Mucosa of descending colon (tissue), 3 donors: ENCODE data around the gene PGM2. TPM values are rescaled to one million over a fixed set of nuclear protein-coding genes. Genes with fewer than 3 reads are reported as not detected.

Experiments
- ATAC-seq: fragments of 200-7000 bp; cut with Tn5 transposase; one replicate; pipeline ENCODE4 v1.9.1; 2020; ENCODE audit warnings: mild to moderate bottlenecking, moderate library complexity
- DNase-seq, 3 donors: peaks; one replicate each; pipeline ENCODE4 v3.0.0-alpha.2; 2020
- H3K36me3 ChIP-seq: fragments of 200-600 bp; one replicate; pipeline ENCODE4 v1.8.0; 2021; ENCODE audit warnings: low read depth, mild to moderate bottlenecking
- H3K4me1 ChIP-seq: fragments of 200-600 bp; one replicate; pipeline ENCODE4 v1.8.0; 2021; ENCODE audit warnings: low read depth, mild to moderate bottlenecking
- H3K4me3 ChIP-seq: fragments of 200-600 bp; one replicate; pipeline ENCODE4 v1.8.0; 2021; ENCODE audit warnings: mild to moderate bottlenecking
- H3K9me3 ChIP-seq: fragments of 200-600 bp; one replicate; pipeline ENCODE4 v1.8.0; 2021; ENCODE audit warnings: mild to moderate bottlenecking
- CTCF ChIP-seq: fragments of 200-600 bp; IDR thresholded peaks from one replicate; pipeline ENCODE4 v1.8.0; 2022; ENCODE audit warnings: antibody characterized with exemption, mild to moderate bottlenecking
- intact Hi-C, 2 donors: fragments of 100-400 bp; cut with DNase I in 1 of 2; cut with micrococcal nuclease in 1 of 2; formaldehyde crosslinking; loops; one replicate each; pipeline versions ENCODE4 v1.11.0 to v1.11.1; 2022; cut with DNase I, micrococcal nuclease
- total RNA-seq, 3 donors: library from RNA; stranded (reverse); fragmentation: NEBNext Ultra II Directional in 2 of 3; extraction: Animal tissue kit (Norgen Biotek cat#: 25700) in 2 of 3; gene quantifications; one replicate each; pipeline versions ENCODE4 v1.2.1 to v1.2.4, GENCODE V29; 2021 to 2023
- donor health status: DM: no; HTN: no; CAD: no; lungs with moderate emphysema.
- donor health status: DM: no; HTN: no; CAD: no.
- donor health status: DM: no; HTN: yes; CAD: no.

The PGM2 gene
- total RNA-seq, 3 donors from 2014 or later, result 22.1 to 36.8 (median 27.4) TPM

GRCh38 chr4:37788819-37789218 lies 37.7 kb upstream of the PGM2 start:
- no peak for TF ChIP-seq CTCF
- ATAC-seq (no peak), DNase-seq (no peak)
- intact Hi-C loops, result no loop called here
- H3K4me1 ChIP-seq, result no peaks in the 10 kb centered on the region
- H3K36me3 ChIP-seq, result no peaks in the 10 kb centered on the region
- no peaks in the 10 kb centered on the region for H3K9me3 ChIP-seq
- H3K4me3 ChIP-seq, result no peak overlapping the region

- intact Hi-C loops, result loop anchor here (5.0 to 10.0 kb wide), 2 partner anchors 187 to 190 kb away; no protein-coding TSS in a partner anchor
- no peak for ATAC-seq
- DNase-seq, result no peak
- no peaks in the 10 kb centered on the region for H3K4me1 ChIP-seq
- no peak for TF ChIP-seq CTCF
- H3K9me3 ChIP-seq, result no peaks in the 10 kb centered on the region
- H3K4me3 ChIP-seq, result no peak overlapping the region
- H3K36me3 ChIP-seq, result no peaks in the 10 kb centered on the region
Observed at GRCh38 chr4:37792241-37792640, 34.2 kb upstream of the PGM2 start.

GRCh38 chr4:37793562-37793961 lies 32.9 kb upstream of the PGM2 start:
- Histone ChIP-seq H3K9me3 (no peaks in the 10 kb centered on the region), H3K36me3 (no peaks in the 10 kb centered on the region), H3K4me1 (no peaks in the 10 kb centered on the region), H3K4me3 (no peak overlapping the region)
- peak; percentile 58 for ATAC-seq
- intact Hi-C loops, result loop anchor here (5.0 to 10.0 kb wide), 2 partner anchors 189 to 191 kb away; no protein-coding TSS in a partner anchor
- DNase-seq, result peak in 1 of 3 donors; percentile 14
- TF ChIP-seq CTCF, result no peak

GRCh38 chr4:37794056-37794455 lies 32.4 kb upstream of the PGM2 start:
- ATAC-seq, result no peak
- DNase-seq, result no peak
- TF ChIP-seq CTCF, result no peak

GRCh38 chr4:37795581-37796195 lies 30.8 kb upstream of the PGM2 start:
- Histone ChIP-seq H3K36me3 (no peaks in the 10 kb centered on the region), H3K9me3 (no peaks in the 10 kb centered on the region), H3K4me3 (no peak overlapping the region), H3K4me1 (no peaks in the 10 kb centered on the region)
- ATAC-seq (no peak), DNase-seq (no peak)
- no peak for TF ChIP-seq CTCF
- intact Hi-C loops, result loop anchor here in 1 of 2 donors (10.0 kb wide), 1 partner anchor 191 kb away; no protein-coding TSS in a partner anchor

More at GRCh38 chr4:37794056-37794455, 32.4 kb upstream of the PGM2 start:
- Histone ChIP-seq H3K4me3 (no peak overlapping the region), H3K4me1 (no peaks in the 10 kb centered on the region), H3K36me3 (no peaks in the 10 kb centered on the region), H3K9me3 (no peaks in the 10 kb centered on the region)
- intact Hi-C loops, result loop anchor here (5.0 to 10.0 kb wide), 2 partner anchors 189 to 192 kb away; no protein-coding TSS in a partner anchor
